Thoracic aorta (tissue), 2 donors: ENCODE measurements around the gene PHOX2B. TPM values are rescaled to one million over a fixed set of nuclear protein-coding genes. Genes with fewer than 3 reads are reported as not detected.

Experiments used
- ATAC-seq: fragments of 150-250 bp; one replicate; pipeline ENCODE4 v1.8.0; 2017; ENCODE audit warnings: low read depth; ENCODE audit not compliant: insufficient number of reproducible peaks, low FRiP score
- DNase-seq: peaks from one replicate; pipeline ENCODE4 v3.0.0-alpha.2; 2020; ENCODE audit warnings: low spot score
- H3K27ac ChIP-seq, 2 donors: fragments of 200-600 bp; sonication (generic); 1 replicate in 1 of 2; 2 replicates in 1 of 2; pipeline ENCODE4 v1.5.1; 2016; ENCODE audit warnings: mild to moderate bottlenecking in 2 of 2, moderate library complexity in 2 of 2
- H3K27me3 ChIP-seq: fragments of 200-600 bp; sonication (generic); replicated peaks from 2 replicates; pipeline ENCODE4 v1.6.0; 2016; ENCODE audit warnings: mild to moderate bottlenecking; ENCODE audit not compliant: insufficient read depth
- H3K36me3 ChIP-seq: fragments of 200-600 bp; sonication (generic); one replicate; pipeline ENCODE4 v1.5.1; 2016
- H3K4me1 ChIP-seq, 2 donors: fragments of 200-600 bp; sonication (generic); 1 replicate in 1 of 2; 2 replicates in 1 of 2; pipeline versions ENCODE4 v1.5.1 to v1.6.0; 2016; ENCODE audit warnings: low read depth in 2 of 2, mild to moderate bottlenecking in 1 of 2; ENCODE audit not compliant: control insufficient read depth in 1 of 2
- H3K4me3 ChIP-seq: fragments of 200-600 bp; sonication (generic); 2 replicates; pipeline ENCODE4 v1.5.1; 2016; ENCODE audit warnings: mild to moderate bottlenecking
- H3K9me3 ChIP-seq: fragments of 200-600 bp; sonication (generic); 2 replicates; pipeline ENCODE4 v1.5.1; 2016
- CTCF ChIP-seq: fragments of 200-600 bp; sonication (generic); IDR thresholded peaks from one replicate; pipeline ENCODE4 v1.5.1; 2019; ENCODE audit warnings: antibody characterized with exemption
- total RNA-seq, 2 donors: library from RNA; depleted of rRNA; stranded (reverse); fragments of >200 nt; gene quantifications; one replicate each; pipeline versions ENCODE4 v1.1.0 to v1.2.3, GENCODE V29; 2016

The PHOX2B gene
- total RNA-seq, 2 donors from 2014 or later = not detected

GRCh38 chr4:41709844-41710481 lies 38.6 kb downstream of the PHOX2B start:
- no peaks in the 10 kb centered on the region for H3K4me1 ChIP-seq
- DNase-seq (no peak), ATAC-seq (no peak)
- H3K4me3 ChIP-seq = no peak overlapping the region
- no peak for TF ChIP-seq CTCF
- H3K36me3 ChIP-seq = no peaks in the 10 kb centered on the region
- H3K9me3 ChIP-seq = no peaks in the 10 kb centered on the region
- no peak overlapping the region for H3K27ac ChIP-seq
- H3K27me3 ChIP-seq = no peaks in the 10 kb centered on the region

- Histone ChIP-seq H3K4me1 (no peaks in the 10 kb centered on the region), H3K36me3 (no peaks in the 10 kb centered on the region), H3K27me3 (no peaks in the 10 kb centered on the region), H3K9me3 (no peaks in the 10 kb centered on the region), H3K4me3 (no peak overlapping the region), H3K27ac (no peak overlapping the region)
- no peak for TF ChIP-seq CTCF
- DNase-seq (no peak), ATAC-seq (no peak)
These were observed 44.7 kb downstream of the PHOX2B start for GRCh38 chr4:41703785-41704184.

- no peak for TF ChIP-seq CTCF
- DNase-seq (no peak), ATAC-seq (no peak)
- Histone ChIP-seq H3K36me3 (no peaks in the 10 kb centered on the region), H3K4me3 (no peak overlapping the region), H3K27me3 (no peaks in the 10 kb centered on the region), H3K27ac (no peak overlapping the region), H3K4me1 (no peaks in the 10 kb centered on the region), H3K9me3 (no peaks in the 10 kb centered on the region)
These were observed 45.8 kb downstream of the PHOX2B start for GRCh38 chr4:41702770-41703169.

- Histone ChIP-seq H3K27ac (no peak overlapping the region), H3K27me3 (no peaks in the 10 kb centered on the region), H3K4me3 (no peak overlapping the region), H3K4me1 (no peaks in the 10 kb centered on the region), H3K36me3 (no peaks in the 10 kb centered on the region), H3K9me3 (no peaks in the 10 kb centered on the region)
- ATAC-seq (no peak), DNase-seq (no peak)
- TF ChIP-seq CTCF = no peak
These were observed 46.5 kb downstream of the PHOX2B start for GRCh38 chr4:41701983-41702382.

GRCh38 chr4:41696763-41697162 lies 51.8 kb downstream of the PHOX2B start:
- Histone ChIP-seq H3K27me3 (no peaks in the 10 kb centered on the region), H3K4me3 (no peak overlapping the region), H3K36me3 (peaks cover 5% of the 10 kb centered on the region), H3K27ac (no peak overlapping the region), H3K4me1 (no peaks in the 10 kb centered on the region), H3K9me3 (no peaks in the 10 kb centered on the region)
- no peak for ATAC-seq
- DNase-seq = no peak
- TF ChIP-seq CTCF = no peak
